Measurements from ENCODE around the gene CDON.

Gene CDON

DNA sequence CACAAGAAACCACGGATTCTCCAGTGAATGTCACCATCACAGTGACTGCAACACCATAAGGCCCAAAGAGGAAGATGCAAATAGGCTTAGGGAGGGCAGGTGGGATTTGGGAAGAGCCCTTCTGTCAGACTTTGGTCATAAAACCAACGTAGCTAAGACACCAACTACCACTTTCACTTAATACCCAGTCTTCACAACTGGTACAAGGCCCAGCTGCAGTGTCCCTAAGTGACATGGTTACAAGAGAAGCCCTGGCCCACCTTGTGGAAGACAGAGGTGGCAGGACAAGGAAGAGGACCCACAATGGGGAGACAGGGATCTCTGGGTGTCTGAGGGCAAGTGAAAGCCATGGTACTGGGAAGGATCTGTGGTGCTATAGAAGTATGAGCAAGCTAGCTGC, 106.8 kb downstream of the CDON start:
- TF ChIP-seq, protein P1, sequence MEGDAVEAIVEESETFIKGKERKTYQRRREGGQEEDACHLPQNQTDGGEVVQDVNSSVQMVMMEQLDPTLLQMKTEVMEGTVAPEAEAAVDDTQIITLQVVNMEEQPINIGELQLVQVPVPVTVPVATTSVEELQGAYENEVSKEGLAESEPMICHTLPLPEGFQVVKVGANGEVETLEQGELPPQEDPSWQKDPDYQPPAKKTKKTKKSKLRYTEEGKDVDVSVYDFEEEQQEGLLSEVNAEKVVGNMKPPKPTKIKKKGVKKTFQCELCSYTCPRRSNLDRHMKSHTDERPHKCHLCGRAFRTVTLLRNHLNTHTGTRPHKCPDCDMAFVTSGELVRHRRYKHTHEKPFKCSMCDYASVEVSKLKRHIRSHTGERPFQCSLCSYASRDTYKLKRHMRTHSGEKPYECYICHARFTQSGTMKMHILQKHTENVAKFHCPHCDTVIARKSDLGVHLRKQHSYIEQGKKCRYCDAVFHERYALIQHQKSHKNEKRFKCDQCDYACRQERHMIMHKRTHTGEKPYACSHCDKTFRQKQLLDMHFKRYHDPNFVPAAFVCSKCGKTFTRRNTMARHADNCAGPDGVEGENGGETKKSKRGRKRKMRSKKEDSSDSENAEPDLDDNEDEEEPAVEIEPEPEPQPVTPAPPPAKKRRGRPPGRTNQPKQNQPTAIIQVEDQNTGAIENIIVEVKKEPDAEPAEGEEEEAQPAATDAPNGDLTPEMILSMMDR (IDR thresholded peaks at IDR 0.05; ENCODE audit: low read depth, low read length, missing control alignments): no peak
- DNase-seq (ENCODE audit: low read depth): no peak
- in situ Hi-C loops (cut with HindIII; ENCODE audit: low sequenced_read_pairs): no loop called here
- no peak overlapping the region for H3K4me3 ChIP-seq (ENCODE audit: low read depth, low read length)

DNA sequence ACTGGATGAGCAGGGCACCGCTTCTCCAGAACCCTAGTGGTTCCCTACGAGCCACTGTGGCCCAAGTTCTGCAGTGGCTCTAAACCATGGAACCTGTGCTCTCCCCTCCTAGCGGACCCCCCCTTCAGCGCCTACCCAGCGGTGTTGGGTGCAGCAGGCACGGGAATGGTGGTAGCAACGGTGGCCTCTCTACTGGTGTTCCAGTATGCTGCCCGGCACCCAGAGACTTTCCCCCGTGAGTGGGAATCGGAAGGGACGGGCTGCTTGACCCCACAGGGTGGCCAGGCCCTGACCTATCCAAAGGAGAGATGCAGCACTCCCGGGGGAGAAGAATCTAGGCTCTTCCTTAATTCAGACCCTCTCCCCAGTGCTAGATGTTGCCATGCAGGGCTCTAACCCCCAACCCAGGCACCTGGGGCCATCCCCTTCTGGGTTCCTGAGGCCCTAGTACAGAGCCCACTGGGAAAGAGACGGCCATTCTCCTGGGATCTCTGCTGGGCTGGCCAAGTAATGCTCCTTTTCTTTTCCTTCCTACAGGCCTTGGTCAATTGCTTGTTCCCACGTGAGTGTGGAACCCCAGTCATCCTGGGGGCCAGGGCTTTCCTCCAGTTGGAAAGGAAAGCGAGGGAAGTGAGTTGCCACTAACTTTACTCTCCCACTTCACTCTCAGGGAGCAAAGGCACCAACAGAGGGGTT, 107.6 kb downstream of the CDON start:
- H3K4me3 ChIP-seq (ENCODE audit: low read depth, low read length): no peak overlapping the region
- DNase-seq (ENCODE audit: low read depth): no peak
- TF ChIP-seq, protein P1 (IDR thresholded peaks at IDR 0.05; ENCODE audit: low read depth, low read length, missing control alignments): no peak
- in situ Hi-C loops (cut with HindIII; ENCODE audit: low sequenced_read_pairs): no loop called here

DNA sequence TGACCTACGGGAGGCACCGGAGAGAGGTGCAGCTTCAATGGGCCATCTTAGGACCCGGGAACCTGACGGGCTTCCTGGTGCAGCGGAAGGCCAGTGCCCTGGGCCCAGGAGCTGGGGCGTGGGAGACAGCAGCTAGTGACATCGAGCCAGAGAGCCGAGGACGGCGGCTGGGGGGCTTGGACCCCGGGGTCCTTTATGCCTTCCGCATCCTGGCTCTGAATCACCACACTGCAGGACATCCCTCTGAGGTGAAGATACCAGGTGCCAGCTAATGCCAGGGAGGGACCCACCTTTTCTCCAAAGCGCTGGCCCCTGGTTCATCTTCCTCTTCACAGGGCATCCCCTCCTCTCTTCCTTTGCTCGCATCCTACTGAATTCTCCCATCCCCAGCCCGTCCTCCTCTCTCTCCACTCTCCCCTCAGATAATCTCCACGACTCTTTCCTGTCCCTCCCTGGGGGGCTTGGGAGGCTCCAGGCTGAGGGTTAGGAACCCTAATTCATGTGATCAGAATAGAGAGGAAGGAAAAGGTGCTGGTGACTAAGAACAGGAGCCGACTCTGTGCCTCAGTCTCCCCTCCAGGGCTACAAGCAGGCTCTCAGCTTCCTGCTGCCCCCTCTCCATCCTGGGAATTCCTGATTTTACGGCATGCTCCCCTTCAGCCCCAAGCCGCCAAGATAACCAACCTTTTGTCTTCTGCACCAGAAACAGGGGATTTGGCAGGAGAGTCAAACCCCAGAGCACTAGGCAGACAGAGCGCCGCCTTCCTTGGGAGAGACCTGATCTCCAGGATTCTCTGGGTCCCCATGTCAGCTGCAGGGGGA, 108.3 kb downstream of the CDON start:
- in situ Hi-C loops (cut with HindIII; ENCODE audit: low sequenced_read_pairs): no loop called here
- DNase-seq (ENCODE audit: low read depth): no peak
- H3K4me3 ChIP-seq (ENCODE audit: low read depth, low read length): no peak overlapping the region
- TF ChIP-seq, protein P1 (IDR thresholded peaks at IDR 0.05; ENCODE audit: low read depth, low read length, missing control alignments): no peak

DNA sequence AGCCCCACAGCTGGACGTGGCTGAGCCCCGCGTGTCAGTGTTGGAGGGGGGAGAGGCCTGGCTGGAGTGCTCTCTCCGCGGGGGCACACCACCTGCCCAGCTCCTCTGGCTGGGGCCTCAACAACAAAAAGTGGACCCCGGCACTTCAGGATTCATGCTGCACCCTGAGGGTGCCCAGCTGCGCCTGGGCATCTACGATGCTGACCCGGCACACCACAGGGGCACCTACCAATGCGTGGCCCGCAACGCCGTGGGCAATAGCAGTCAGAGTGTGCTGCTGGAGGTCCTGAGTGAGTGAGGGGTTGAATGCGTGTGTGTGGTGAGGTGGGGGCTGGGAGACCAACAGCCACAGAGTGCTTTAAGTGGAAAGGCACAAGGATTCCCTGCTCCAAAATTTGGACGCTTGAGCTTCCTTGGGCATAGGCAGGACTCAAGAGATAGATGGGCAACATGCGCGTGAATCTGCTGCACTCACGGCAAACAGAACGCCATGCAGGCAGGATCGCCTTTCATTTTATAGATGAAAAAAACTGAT, 109.2 kb downstream of the CDON start:
- TF ChIP-seq, protein P1 (IDR thresholded peaks at IDR 0.05; ENCODE audit: low read depth, low read length, missing control alignments): no peak
- no peak for DNase-seq (ENCODE audit: low read depth)
- H3K4me3 ChIP-seq (ENCODE audit: low read depth, low read length): no peak overlapping the region
- in situ Hi-C loops (cut with HindIII; ENCODE audit: low sequenced_read_pairs): no loop called here

DNA sequence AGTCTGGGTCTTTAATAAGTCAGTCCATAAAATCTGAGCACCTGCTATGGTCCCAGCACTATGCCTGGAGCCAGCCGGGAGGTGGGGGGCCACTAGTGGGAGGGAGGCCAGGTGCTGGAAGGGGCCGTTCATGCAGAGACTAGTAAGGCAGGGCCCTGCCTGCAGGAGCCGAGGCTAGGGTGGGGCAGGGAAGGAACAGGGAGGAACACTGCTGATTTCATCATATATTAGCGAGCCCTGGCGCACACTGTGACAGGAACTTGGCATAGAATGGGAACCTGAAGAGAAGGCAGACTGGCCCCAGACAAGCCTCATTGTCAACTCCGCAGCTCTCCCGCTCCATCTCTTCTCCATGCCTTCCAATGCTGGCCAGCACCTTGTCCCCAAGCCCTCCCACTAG, 109.7 kb downstream of the CDON start:
- DNase-seq (ENCODE audit: low read depth): no peak
- in situ Hi-C loops (cut with HindIII; ENCODE audit: low sequenced_read_pairs): no loop called here
- TF ChIP-seq, protein P1 (IDR thresholded peaks at IDR 0.05; ENCODE audit: low read depth, low read length, missing control alignments): no peak
- H3K4me3 ChIP-seq (ENCODE audit: low read depth, low read length): no peak overlapping the region

DNA sequence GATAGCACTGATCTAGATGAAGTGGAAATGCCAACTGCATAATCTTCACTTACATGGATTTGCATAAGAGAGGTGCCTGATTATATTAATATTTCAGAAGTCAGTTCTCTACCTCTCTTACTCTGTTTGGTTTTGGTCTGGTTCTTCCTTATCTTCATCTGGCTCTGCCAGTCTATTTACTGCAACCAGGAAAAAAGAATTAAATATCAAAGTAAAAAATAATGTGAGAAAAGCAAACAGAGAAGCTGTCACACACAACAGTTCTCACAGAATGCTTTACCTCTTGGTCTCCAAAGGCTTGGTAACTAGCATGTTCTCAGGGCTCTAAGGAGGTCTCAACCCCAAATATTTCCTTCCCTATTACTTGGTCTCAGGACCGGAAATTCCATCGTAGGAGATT, 110.1 kb downstream of the CDON start:
- TF ChIP-seq, protein P1 (IDR thresholded peaks at IDR 0.05; ENCODE audit: low read depth, low read length, missing control alignments): no peak
- DNase-seq (ENCODE audit: low read depth): no peak
- H3K4me3 ChIP-seq (ENCODE audit: low read depth, low read length): no peak overlapping the region
- in situ Hi-C loops (cut with HindIII; ENCODE audit: low sequenced_read_pairs): no loop called here
